HEK293 (cell line): ENCODE measurements around the gene KIAA1671.
A peak's percentile ranks its signal among the peaks of the same experiment; 100 is the strongest.

Experiments
- CTCF ChIP-seq: fragments of 450-650 bp; formaldehyde crosslinking; IDR thresholded peaks from 2 replicates; pipeline ENCODE4 v1.5.1; 2016; ENCODE audit warnings: missing biosample characterization, missing genetic modification characterization
- GLI2 ChIP-seq: fragments of 450-650 bp; formaldehyde crosslinking; IDR thresholded peaks from 2 replicates; pipeline ENCODE4; 2017; ENCODE audit warnings: missing biosample characterization, missing genetic modification characterization, low read depth, borderline replicate concordance
- INSM2 ChIP-seq: fragments of 450-650 bp; formaldehyde crosslinking; IDR thresholded peaks from 2 replicates; pipeline ENCODE4 v1.5.1; 2016; ENCODE audit warnings: missing biosample characterization, missing genetic modification characterization
- PBX3 ChIP-seq: sonication (generic); formaldehyde crosslinking; IDR thresholded peaks from 2 replicates; pipeline ENCODE4 v1.8.1; 2022; ENCODE audit warnings: mild to moderate bottlenecking, moderate library complexity, missing genetic modification reagents
- SALL2 ChIP-seq: fragments of 450-650 bp; formaldehyde crosslinking; IDR thresholded peaks from 2 replicates; pipeline ENCODE4 v1.5.0; 2017; ENCODE audit warnings: missing biosample characterization, mild to moderate bottlenecking, missing genetic modification characterization, borderline replicate concordance
- ZBTB1 ChIP-seq: fragments of 450-650 bp; formaldehyde crosslinking; IDR thresholded peaks from 2 replicates; pipeline ENCODE4 v1.5.1; 2016; ENCODE audit warnings: missing biosample characterization, missing genetic modification characterization
- ZFHX2 ChIP-seq: fragments of 450-650 bp; formaldehyde crosslinking; conservative IDR thresholded peaks from 2 replicates; pipeline ENCODE4 v1.5.1; 2016; ENCODE audit warnings: missing biosample characterization, missing genetic modification characterization
- ZFP3 ChIP-seq: fragments of 450-650 bp; formaldehyde crosslinking; IDR thresholded peaks from 2 replicates; pipeline ENCODE4 v1.5.1; 2016; ENCODE audit warnings: low read depth, missing biosample characterization, missing genetic modification characterization
- ZIC2 ChIP-seq: fragments of 450-650 bp; formaldehyde crosslinking; IDR thresholded peaks from 2 replicates; pipeline ENCODE4 v1.5.1; 2016; ENCODE audit warnings: missing biosample characterization, missing genetic modification characterization
- ZNF112 ChIP-seq: fragments of 450-650 bp; formaldehyde crosslinking; IDR thresholded peaks from 2 replicates; pipeline ENCODE4 v1.5.0; 2017; ENCODE audit warnings: missing biosample characterization, missing genetic modification characterization
- ZNF174 ChIP-seq: fragments of 450-650 bp; formaldehyde crosslinking; IDR thresholded peaks from 2 replicates; pipeline ENCODE4 v1.5.0; 2017; ENCODE audit warnings: missing biosample characterization, mild to moderate bottlenecking, missing genetic modification characterization
- ZNF19 ChIP-seq: fragments of 450-650 bp; formaldehyde crosslinking; IDR thresholded peaks from 2 replicates; pipeline ENCODE4; 2016; ENCODE audit warnings: missing biosample characterization, missing genetic modification characterization, low read depth
- ZNF223 ChIP-seq: fragments of 450-650 bp; formaldehyde crosslinking; IDR thresholded peaks from 2 replicates; pipeline ENCODE4 v1.5.1; 2016; ENCODE audit warnings: missing biosample characterization, missing genetic modification characterization
- ZNF266 ChIP-seq: fragments of 450-650 bp; formaldehyde crosslinking; IDR thresholded peaks from 2 replicates; pipeline ENCODE4 v1.5.1; 2016; ENCODE audit warnings: missing biosample characterization, missing genetic modification characterization, low read depth
- ZNF311 ChIP-seq: fragments of 450-650 bp; formaldehyde crosslinking; IDR thresholded peaks from 2 replicates; pipeline ENCODE4 v1.5.1; 2017; ENCODE audit warnings: missing biosample characterization, missing genetic modification characterization, borderline replicate concordance
- ZNF366 ChIP-seq: fragments of 450-650 bp; formaldehyde crosslinking; conservative IDR thresholded peaks from 2 replicates; pipeline ENCODE4 v1.5.1; 2016; ENCODE audit warnings: missing biosample characterization, missing genetic modification characterization
- ZNF423 ChIP-seq: fragments of 450-650 bp; formaldehyde crosslinking; IDR thresholded peaks from 2 replicates; pipeline ENCODE4 v1.5.1; 2016; ENCODE audit warnings: missing biosample characterization, missing genetic modification characterization
- ZNF510 ChIP-seq: fragments of 450-650 bp; formaldehyde crosslinking; IDR thresholded peaks from 2 replicates; pipeline ENCODE4 v1.5.1; 2018; ENCODE audit warnings: mild to moderate bottlenecking, missing genetic modification characterization, missing biosample characterization; ENCODE audit not compliant: insufficient replicate concordance
- ZNF514 ChIP-seq: fragments of 450-650 bp; formaldehyde crosslinking; IDR thresholded peaks from 2 replicates; pipeline ENCODE4 v1.5.1; 2016; ENCODE audit warnings: missing biosample characterization, missing genetic modification characterization
- ZNF580 ChIP-seq: fragments of 450-650 bp; formaldehyde crosslinking; IDR thresholded peaks from 2 replicates; pipeline ENCODE4 v1.5.1; 2016; ENCODE audit warnings: missing biosample characterization, missing genetic modification characterization
- ZNF585B ChIP-seq: fragments of 450-650 bp; formaldehyde crosslinking; IDR thresholded peaks from 2 replicates; pipeline ENCODE4 v1.5.1; 2016; ENCODE audit warnings: missing biosample characterization, missing genetic modification characterization
- ZNF610 ChIP-seq: fragments of 450-650 bp; formaldehyde crosslinking; IDR thresholded peaks from 2 replicates; pipeline ENCODE4 v1.5.1; 2016; ENCODE audit warnings: missing biosample characterization, missing genetic modification characterization, borderline replicate concordance
- ZNF658 ChIP-seq: fragments of 450-650 bp; formaldehyde crosslinking; IDR thresholded peaks from 2 replicates; pipeline ENCODE4; 2016; ENCODE audit warnings: missing biosample characterization, missing genetic modification characterization
- ZNF664 ChIP-seq: fragments of 450-650 bp; formaldehyde crosslinking; IDR thresholded peaks from 2 replicates; pipeline ENCODE4 v1.5.1; 2016; ENCODE audit warnings: missing biosample characterization, missing genetic modification characterization
- ZNF670 ChIP-seq: fragments of 450-650 bp; formaldehyde crosslinking; IDR thresholded peaks from 2 replicates; pipeline ENCODE4 v1.5.1; 2016; ENCODE audit warnings: missing biosample characterization, missing genetic modification characterization, low read depth
- ZNF843 ChIP-seq: fragments of 450-650 bp; formaldehyde crosslinking; IDR thresholded peaks from 2 replicates; pipeline ENCODE4 v1.5.1; 2016; ENCODE audit warnings: missing biosample characterization, missing genetic modification characterization
- ZSCAN16 ChIP-seq: fragments of 450-650 bp; formaldehyde crosslinking; IDR thresholded peaks from 2 replicates; pipeline ENCODE4 v1.5.1; 2016; ENCODE audit warnings: missing biosample characterization, missing genetic modification characterization
- TF ChIP-seq, protein P1 (sequence below): fragments of 450-650 bp; formaldehyde crosslinking; IDR thresholded peaks from 2 replicates; pipeline ENCODE4 v1.5.1; 2016; ENCODE audit warnings: missing biosample characterization, missing genetic modification characterization
- TF ChIP-seq, protein P2 (sequence below): fragments of 450-650 bp; formaldehyde crosslinking; IDR thresholded peaks from 2 replicates; pipeline ENCODE4 v1.5.1; 2017; ENCODE audit warnings: missing biosample characterization, missing genetic modification characterization
- TF ChIP-seq, protein P3 (sequence below): fragments of 450-650 bp; formaldehyde crosslinking; IDR thresholded peaks from 2 replicates; pipeline ENCODE4 v1.5.1; 2016; ENCODE audit warnings: missing biosample characterization, missing genetic modification characterization

Gene KIAA1671

GRCh38 chr22:24953384-24954113 lies 1.0 kb downstream of the KIAA1671 start (continued):
- TF ChIP-seq ZNF112 (tag by site-specific recombination) (no peak), ZNF670 (tag by site-specific recombination) (no peak), GLI2 (tag by site-specific recombination) (no peak), ZNF514 (no peak), ZNF311 (tag by site-specific recombination) (no peak), PBX3 (CRISPR knock-in tag) (no peak), ZFP3 (tag by site-specific recombination) (no peak), ZNF366 (tag by site-specific recombination) (no peak), ZNF174 (no peak), ZIC2 (tag by site-specific recombination) (peak; percentile 60), ZNF423 (tag by site-specific recombination) (no peak), ZNF510 (no peak), INSM2 (tag by site-specific recombination) (no peak), CTCF (tag by site-specific recombination) (no peak), ZNF223 (tag by site-specific recombination) (no peak), ZFHX2 (peak; percentile 43; the same call in 1 of the 2 replicates), ZNF580 (no peak), ZNF843 (no peak), ZNF585B (no peak), ZSCAN16 (tag by site-specific recombination) (no peak), ZNF266 (tag by site-specific recombination) (no peak), ZNF658 (tag by site-specific recombination) (no peak), ZNF19 (tag by site-specific recombination) (no peak), ZBTB1 (no peak), ZNF610 (tag by site-specific recombination) (no peak), ZNF664 (tag by site-specific recombination) (no peak), SALL2 (tag by site-specific recombination) (no peak)
- TF ChIP-seq, protein P1, sequence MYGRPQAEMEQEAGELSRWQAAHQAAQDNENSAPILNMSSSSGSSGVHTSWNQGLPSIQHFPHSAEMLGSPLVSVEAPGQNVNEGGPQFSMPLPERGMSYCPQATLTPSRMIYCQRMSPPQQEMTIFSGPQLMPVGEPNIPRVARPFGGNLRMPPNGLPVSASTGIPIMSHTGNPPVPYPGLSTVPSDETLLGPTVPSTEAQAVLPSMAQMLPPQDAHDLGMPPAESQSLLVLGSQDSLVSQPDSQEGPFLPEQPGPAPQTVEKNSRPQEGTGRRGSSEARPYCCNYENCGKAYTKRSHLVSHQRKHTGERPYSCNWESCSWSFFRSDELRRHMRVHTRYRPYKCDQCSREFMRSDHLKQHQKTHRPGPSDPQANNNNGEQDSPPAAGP (tag by site-specific recombination), result peak; percentile 70; the same call in 1 of the 2 replicates
- TF ChIP-seq, protein P2, sequence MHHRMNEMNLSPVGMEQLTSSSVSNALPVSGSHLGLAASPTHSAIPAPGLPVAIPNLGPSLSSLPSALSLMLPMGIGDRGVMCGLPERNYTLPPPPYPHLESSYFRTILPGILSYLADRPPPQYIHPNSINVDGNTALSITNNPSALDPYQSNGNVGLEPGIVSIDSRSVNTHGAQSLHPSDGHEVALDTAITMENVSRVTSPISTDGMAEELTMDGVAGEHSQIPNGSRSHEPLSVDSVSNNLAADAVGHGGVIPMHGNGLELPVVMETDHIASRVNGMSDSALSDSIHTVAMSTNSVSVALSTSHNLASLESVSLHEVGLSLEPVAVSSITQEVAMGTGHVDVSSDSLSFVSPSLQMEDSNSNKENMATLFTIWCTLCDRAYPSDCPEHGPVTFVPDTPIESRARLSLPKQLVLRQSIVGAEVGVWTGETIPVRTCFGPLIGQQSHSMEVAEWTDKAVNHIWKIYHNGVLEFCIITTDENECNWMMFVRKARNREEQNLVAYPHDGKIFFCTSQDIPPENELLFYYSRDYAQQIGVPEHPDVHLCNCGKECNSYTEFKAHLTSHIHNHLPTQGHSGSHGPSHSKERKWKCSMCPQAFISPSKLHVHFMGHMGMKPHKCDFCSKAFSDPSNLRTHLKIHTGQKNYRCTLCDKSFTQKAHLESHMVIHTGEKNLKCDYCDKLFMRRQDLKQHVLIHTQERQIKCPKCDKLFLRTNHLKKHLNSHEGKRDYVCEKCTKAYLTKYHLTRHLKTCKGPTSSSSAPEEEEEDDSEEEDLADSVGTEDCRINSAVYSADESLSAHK (tag by site-specific recombination), result no peak
- TF ChIP-seq, protein P3, sequence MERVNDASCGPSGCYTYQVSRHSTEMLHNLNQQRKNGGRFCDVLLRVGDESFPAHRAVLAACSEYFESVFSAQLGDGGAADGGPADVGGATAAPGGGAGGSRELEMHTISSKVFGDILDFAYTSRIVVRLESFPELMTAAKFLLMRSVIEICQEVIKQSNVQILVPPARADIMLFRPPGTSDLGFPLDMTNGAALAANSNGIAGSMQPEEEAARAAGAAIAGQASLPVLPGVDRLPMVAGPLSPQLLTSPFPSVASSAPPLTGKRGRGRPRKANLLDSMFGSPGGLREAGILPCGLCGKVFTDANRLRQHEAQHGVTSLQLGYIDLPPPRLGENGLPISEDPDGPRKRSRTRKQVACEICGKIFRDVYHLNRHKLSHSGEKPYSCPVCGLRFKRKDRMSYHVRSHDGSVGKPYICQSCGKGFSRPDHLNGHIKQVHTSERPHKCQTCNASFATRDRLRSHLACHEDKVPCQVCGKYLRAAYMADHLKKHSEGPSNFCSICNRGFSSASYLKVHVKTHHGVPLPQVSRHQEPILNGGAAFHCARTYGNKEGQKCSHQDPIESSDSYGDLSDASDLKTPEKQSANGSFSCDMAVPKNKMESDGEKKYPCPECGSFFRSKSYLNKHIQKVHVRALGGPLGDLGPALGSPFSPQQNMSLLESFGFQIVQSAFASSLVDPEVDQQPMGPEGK (tag by site-specific recombination), result peak; percentile 73
